ENCODE data around the gene OSBPL9. TPM values are rescaled to one million over a fixed set of nuclear protein-coding genes. Genes with fewer than 3 reads are reported as not detected.
"Not testable (repeated sequence)": the region's sequence is repeated elsewhere in the genome, so short reads cannot be mapped to it uniquely, and the experiment has no call there.

OSBPL9 gene
- total RNA-seq, 1 donor from 2014 or later: 52.3 TPM

DNA sequence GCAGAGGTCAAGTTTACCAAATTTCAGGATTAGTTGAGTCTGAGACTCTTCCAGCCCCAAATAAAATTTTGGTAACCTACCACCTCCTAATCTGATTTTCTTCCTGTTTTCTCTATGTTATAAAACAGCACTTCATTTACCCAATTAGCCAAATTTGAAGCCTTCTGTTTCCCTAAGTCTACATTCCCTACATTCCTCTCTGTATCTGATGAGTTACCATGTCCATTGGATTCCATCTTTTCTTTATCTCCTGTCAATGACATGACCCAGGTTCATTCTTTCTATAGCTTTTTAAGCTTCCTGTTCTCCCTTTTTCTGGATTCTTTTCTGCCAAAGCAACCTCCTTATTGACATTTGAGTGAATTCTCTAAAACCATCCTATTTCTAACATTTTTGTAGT, 72.8 kb downstream of the OSBPL9 start:
- DNase-seq: no peak
- ATAC-seq: no peak
- intact Hi-C loops (cut with micrococcal nuclease): no loop called here

- ATAC-seq: peak; percentile 29
- DNase-seq: no peak
- intact Hi-C loops (cut with micrococcal nuclease): no loop called here
Observed at GRCh38 chr1:51690285-51690961, 73.5 kb downstream of the OSBPL9 start.

DNA sequence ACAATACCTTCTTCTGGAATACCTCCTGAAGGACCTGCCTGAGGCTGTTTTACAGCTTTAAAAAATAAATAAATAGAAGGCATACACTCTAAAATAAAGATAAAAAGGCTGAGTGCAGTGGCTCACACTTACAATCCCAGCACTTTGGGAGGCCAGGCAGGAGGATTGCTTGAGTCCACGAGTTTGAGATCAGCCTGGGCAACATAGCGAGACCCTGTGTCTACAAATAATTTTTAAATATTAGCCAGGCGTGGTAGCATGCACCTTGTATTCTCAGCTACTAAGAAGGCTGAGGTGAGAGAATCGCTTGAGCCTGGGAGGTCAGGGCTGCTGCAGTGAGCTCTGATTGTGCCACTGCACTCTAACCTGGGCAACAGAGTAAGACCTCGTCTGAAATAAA, 75.0 kb downstream of the OSBPL9 start:
- ATAC-seq (no peak), DNase-seq (no peak)
- intact Hi-C loops (cut with micrococcal nuclease): no loop called here

DNA sequence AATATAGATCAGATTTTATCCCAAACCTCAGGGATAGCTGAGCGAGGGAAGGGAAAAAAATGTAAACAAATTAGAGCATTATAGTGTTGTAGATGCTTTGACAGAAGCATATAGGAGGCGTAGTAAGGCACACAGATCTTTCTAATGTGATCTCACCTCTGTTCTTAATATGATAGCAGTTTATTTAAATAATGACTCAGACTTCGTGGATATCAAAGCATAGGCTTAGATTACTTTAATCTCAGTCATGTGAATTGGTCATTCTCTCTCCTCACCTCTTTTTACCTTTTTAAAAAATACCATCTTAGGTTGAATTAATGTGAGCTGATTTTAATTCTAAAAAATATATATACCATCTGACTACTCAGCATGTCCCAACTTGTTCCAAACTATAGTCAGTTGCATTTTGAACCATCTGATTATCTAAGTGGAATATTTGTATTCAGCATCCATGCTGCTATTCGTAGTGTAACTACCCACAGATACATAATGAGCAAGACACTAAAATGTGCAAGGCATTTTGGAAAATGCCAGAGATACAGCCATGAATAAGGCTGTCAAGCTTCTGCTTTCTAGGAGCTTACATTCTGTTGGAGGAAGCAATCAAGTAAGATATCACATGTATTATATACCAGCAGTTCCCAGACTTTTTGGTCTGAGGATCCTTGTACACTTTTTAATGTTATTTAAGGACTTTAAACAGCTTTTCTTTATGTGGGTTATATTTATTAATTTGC, 76.7 kb downstream of the OSBPL9 start:
- no peak for DNase-seq
- intact Hi-C loops (cut with micrococcal nuclease): no loop called here
- no peak for ATAC-seq

GRCh38 chr1:51697166-51697565, 80.3 kb downstream of the OSBPL9 start:
- DNase-seq (no peak), ATAC-seq (no peak)
- intact Hi-C loops (cut with micrococcal nuclease): no loop called here

GRCh38 chr1:51699391-51699790, 82.5 kb downstream of the OSBPL9 start:
- intact Hi-C loops (cut with micrococcal nuclease): no loop called here
- DNase-seq (no peak), ATAC-seq (no peak)

DNA sequence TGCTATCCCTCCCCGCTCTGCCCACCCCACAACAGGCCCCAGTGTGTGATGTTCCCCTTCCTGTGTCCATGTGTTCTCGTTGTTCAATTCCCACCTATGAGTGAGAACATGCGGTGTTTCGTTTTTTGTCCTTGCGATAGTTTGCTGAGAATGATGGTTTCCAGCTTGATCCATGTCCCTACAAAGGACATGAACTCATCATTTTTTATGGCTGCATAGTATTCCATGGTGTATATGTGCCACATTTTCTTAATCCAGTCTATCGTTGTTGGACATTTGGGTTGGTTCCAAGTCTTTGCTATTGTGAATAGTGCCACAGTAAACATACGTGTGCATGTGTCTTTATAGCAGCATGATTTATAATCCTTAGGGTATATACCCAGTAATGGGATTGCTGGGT, 84.9 kb downstream of the OSBPL9 start:
- DNase-seq; ATAC-seq; intact Hi-C loops (cut with micrococcal nuclease): not testable (repeated sequence)

DNA sequence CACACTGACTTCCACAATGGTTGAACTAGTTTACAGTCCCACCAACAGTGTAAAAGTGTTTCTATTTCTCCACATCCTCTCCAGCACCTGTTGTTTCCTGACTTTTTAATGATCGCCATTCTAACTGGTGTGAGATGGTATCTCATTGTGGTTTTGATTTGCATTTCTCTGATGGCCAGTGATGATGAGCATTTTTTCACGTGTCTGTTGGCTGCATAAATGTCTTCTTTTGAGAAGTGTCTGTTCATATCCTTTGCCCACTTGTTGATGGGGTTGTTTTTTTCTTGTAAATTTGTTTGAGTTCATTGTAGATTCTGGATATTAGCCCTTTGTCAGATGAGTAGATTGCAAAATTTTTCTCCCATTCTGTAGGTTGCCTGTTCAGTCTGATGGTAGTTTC, 85.3 kb downstream of the OSBPL9 start:
- intact Hi-C loops (cut with micrococcal nuclease); DNase-seq; ATAC-seq: not testable (repeated sequence)

DNA sequence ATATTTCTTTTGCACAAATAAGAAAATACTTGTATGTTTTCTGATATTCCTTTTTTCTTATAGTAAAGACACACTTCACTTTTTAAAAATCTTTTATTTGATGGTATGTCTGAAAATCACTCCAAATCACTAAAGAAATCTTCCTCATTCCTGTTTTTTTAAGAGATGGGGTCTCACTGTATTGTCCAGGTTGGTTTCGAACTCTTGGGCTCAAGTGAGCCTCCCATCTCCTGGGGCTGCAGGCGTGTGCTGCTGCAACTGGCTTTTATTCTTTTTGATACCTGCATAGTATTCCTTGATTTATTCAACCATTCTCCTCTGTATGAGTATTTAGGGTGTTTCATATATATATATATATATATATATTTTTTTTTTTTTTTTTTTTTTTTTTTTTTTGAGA, 88.1 kb downstream of the OSBPL9 start:
- DNase-seq (no peak), ATAC-seq (no peak)
- intact Hi-C loops (cut with micrococcal nuclease): no loop called here

DNA sequence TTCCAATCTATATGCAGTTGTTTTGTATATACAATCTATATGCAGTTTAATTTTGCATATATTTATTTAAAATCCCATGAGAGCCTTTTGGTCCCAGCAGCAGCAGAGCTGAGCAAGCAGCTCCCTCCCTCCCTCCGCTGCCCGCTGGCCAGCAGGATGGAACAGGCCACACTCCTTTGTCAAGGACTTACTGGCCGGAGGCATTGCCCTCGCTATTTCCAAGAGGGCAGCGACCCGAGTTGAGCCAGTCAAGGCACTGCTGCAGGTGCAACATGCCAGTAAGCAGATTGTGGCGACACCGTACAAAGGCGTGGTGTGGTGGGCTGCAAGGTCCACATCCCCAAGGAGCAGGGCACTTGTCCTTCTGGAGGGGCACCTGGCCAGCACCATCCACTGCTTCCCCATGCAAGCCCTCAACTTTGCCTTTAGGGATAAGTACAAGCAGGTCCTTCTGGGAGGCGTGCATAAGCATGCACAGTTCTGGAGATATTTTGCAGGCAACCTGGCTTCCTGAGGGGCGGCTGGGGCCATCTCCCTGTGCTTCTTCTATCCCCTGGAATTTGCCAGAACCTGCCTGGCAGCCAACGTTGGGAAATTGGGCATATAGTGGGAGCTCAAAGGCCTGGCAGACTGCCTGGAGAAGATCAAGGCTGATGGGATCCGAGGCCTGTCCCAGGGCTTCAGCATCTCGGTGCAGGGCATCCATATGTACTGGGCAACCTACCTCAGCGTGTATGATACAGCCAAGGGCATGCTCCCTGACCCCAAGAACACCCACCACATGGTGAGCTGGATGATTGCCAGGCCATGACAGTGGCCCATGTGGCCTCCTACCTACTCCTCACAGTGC, 92.2 kb downstream of the OSBPL9 start:
- intact Hi-C loops (cut with micrococcal nuclease): no loop called here
- ATAC-seq: no peak
- DNase-seq: no peak

DNA sequence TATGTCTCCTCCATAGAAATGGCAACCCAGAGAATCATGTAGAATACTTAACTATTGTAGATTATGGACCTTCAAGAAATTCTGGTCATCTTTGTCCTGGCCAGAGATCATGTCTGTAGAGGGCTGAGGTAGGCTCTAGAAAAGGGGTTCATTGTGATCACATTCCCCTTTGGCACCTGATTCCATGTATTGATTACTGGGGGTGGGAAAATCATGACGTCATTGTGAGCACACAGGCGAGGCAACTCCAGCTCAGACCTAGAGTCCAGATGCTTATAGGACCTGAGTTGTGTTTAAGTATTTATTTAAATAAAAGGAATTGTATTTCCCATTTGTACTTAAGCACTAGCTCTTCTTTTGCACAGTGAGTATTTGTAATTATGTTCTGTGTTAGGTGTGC, 93.1 kb downstream of the OSBPL9 start:
- no peak for DNase-seq
- intact Hi-C loops (cut with micrococcal nuclease): no loop called here
- no peak for ATAC-seq

- ATAC-seq: no peak
- intact Hi-C loops (cut with micrococcal nuclease): no loop called here
Observed at GRCh38 chr1:51712590-51712989, 95.7 kb downstream of the OSBPL9 start.

DNA sequence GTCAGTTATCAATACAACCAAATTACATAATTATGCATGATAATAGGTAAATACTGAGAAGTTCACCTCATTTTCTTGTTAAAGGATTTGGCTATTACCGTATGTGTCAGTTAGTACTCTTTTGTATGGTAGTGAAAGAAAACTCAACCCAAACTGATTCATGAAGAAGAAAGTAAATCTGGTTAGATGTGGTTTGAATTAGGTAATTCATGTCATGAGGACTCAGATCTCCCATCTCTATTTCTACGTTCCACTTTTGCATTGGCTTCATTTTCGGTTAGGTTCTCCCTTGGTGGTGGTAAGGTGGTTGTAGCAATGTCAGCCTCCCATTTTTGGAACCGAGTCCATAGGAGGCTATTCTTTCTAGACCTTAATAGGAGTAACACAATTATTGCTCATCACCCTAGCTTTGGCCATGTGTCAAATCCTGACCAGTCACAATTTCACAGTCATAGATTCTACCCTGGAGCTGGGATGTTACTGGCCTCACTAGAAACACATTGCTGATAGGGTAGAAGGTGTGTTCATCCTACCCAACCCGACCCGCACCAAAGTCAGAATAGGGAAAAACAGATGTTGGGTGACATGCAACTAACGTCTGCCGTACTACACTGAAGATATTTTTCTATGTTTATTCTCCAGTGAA, 97.6 kb downstream of the OSBPL9 start:
- no peak for ATAC-seq
- no peak for DNase-seq
- intact Hi-C loops (cut with micrococcal nuclease): no loop called here

More at GRCh38 chr1:51712590-51712989, 95.7 kb downstream of the OSBPL9 start:
- no peak for DNase-seq

DNA sequence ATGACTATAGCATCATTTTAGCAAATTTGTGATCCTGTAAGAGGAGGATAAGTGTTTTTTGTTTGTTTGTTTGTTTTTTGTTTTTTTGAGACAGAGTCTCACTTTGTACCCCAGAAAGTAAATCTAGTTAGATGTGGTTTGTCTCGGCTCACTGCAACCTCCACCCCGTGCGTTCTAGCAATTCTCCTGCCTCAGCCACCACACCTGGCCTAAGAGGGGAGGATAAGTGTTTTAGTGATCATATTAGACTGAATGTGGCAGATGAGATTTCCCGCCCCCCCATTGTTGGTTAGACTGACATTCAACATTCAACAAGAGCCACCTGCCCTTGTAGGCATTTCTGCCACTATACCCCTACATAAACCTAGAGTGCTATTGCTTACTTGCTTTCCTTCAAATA, 98.5 kb downstream of the OSBPL9 start:
- no peak for DNase-seq
- intact Hi-C loops (cut with micrococcal nuclease): no loop called here
- ATAC-seq: no peak

DNA sequence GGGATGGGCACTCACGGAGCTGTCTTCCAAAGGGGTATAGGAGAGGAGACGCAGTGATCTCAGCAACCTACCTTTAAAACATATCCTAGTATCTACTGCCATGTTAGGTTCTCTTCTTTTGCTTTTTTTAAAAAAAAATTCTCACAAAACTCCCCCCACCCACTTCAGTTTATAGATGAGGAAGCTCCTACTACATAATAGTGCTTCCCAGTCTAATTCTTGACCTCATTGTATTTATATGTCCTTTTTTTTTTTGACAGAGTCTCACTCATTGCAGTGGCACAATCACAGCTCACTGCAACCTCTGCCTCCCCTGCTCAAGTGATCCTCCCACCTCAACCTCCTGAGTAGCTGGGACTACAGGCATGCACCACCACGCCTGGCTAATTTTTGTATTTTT, 99.9 kb downstream of the OSBPL9 start:
- DNase-seq (no peak), ATAC-seq (no peak)
- intact Hi-C loops (cut with micrococcal nuclease): no loop called here

DNA sequence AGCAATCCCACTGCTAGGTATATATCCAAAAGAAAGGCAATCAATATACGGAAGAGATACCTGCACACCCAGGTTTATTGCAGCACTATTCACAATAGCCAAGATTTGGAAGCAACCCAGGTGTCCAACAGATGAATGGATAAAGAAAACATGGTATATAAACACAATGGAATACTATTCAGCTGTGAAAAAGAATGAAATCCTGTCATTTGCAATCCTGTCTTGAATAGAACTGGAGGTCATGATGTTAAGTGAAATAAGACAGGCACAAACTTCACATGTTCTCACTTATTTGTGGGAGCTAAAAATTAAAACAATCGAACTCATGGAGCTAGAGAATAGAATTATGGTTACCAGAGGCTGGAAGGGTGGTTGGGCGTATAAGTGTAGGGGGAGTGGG, 101.0 kb downstream of the OSBPL9 start:
- no peak for ATAC-seq
- no peak for DNase-seq
- intact Hi-C loops (cut with micrococcal nuclease): no loop called here

DNA sequence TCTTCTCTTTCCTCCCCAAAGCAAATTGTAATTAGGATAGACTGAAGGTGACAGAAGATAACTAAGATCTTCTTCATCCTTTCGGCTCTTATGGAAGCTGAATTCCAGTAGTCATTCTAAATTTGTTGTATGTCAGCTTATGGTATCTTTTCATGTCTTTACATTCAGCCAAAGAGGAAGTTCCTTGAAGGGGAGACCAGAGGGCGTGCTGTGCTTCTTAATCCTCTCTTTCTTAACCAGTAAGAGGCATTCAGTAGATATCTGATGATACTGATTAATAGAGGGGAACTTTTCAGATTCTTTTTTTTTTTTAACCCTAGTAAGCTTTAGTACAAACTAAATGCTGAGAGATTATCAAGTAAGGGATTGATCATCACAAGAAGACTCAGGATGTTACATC, 102.3 kb downstream of the OSBPL9 start:
- ATAC-seq (no peak), DNase-seq (no peak)
- intact Hi-C loops (cut with micrococcal nuclease): no loop called here

- no peak for ATAC-seq
- no peak for DNase-seq
- intact Hi-C loops (cut with micrococcal nuclease): no loop called here
Observed at GRCh38 chr1:51724797-51725196, 107.9 kb downstream of the OSBPL9 start.

DNA sequence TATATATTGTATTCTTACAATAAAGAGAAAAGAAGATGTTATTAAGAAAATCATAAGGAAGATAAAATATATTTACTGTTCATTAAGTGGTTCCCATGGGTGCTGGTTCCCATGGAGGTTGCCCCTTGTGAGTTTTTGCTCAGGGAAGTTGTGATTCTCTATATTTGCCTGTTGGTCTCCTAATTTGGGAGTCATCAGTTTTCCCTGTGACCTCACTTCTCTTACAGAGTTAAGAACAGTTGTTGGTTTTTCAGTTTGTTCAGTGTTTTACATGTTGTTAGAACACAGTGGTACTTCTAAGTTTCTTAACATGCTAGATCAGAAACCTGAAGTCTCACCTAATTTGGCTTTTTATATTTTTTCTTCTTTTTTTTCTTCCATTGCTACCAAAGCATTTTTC, 109.2 kb downstream of the OSBPL9 start:
- no peak for DNase-seq
- no peak for ATAC-seq
- intact Hi-C loops (cut with micrococcal nuclease): no loop called here

All from left ventricle myocardium superior (tissue), 1 donor.